ENCODE measurements around the gene STOM. TPM values are rescaled to one million over a fixed set of nuclear protein-coding genes. Genes with fewer than 3 reads are reported as not detected.

Gene STOM
- total RNA-seq, 1 experiment from 2014 or later = 22.4 TPM

GRCh38 chr9:121344184-121344583 lies 25.9 kb downstream of the STOM start:
- no peak overlapping the region for H3K4me2 ChIP-seq (ENCODE audit: low read length)
- no peak for ATAC-seq
- no peak for TF ChIP-seq POLR2AphosphoS5 (IDR thresholded peaks at IDR 0.05; ENCODE audit: low read depth, low read length)
- H4K20me1 ChIP-seq (ENCODE audit: insufficient read depth) = no peaks in the 10 kb centered on the region
- no peak overlapping the region for H3K4me3 ChIP-seq (replicated peaks in 1 of 2; ENCODE audit: low read depth in 1 of 2, low read length in 2 of 2)
- no peak overlapping the region for H3K27ac ChIP-seq (ENCODE audit: low read depth, low read length)
- no peaks in the 10 kb centered on the region; a peak in 1 of 4 replicates for H3K36me3 ChIP-seq (ENCODE audit: control insufficient read depth in 1 of 2, insufficient read depth in 2 of 2, low read length in 2 of 2)
- H3K4me1 ChIP-seq (ENCODE audit: control insufficient read depth in 1 of 2, insufficient read depth in 2 of 2, low read length in 2 of 2) = no peaks in the 10 kb centered on the region
- POLR2A ChIA-PET = no interaction called here
- intact Hi-C loops (cut with micrococcal nuclease) = no loop called here
- CTCF ChIA-PET = interaction anchor here (0.9 to 1.5 kb wide), 2 partner anchors 13 to 24 kb away, joined by 3 to 6 read pairs; no protein-coding TSS in a partner anchor
- no peaks in the 10 kb centered on the region for H3K27me3 ChIP-seq (ENCODE audit: insufficient read depth, low read length)
- RAD21 ChIA-PET (ENCODE audit: low non-redundant PET in 1 of 2, low total read pairs in 2 of 2, uncharacterized antibody in 2 of 2, unreplicated experiment in 2 of 2) = no interaction called here
- DNase-seq (ENCODE audit: low read depth, low spot score) = no peak
- H2AFZ ChIP-seq (ENCODE audit: low read depth, low read length, poor library complexity, severe bottlenecking) = no peak overlapping the region
- H3K79me2 ChIP-seq (ENCODE audit: insufficient read depth, low read length) = no peaks in the 10 kb centered on the region
- no TSS peak for BruUV-seq (replicated peaks)
- no peaks in the 10 kb centered on the region for H3K9me2 ChIP-seq (ENCODE audit: insufficient read depth)
- H3K9me3 ChIP-seq (ENCODE audit: control insufficient read depth in 1 of 2, insufficient read depth in 1 of 2, low read depth in 1 of 2, low read length in 2 of 2) = no peaks in the 10 kb centered on the region
- no peak overlapping the region for H3K9ac ChIP-seq (ENCODE audit: low read length)

- DNase-seq (ENCODE audit: low read depth, low spot score) = no peak
- H3K9me2 ChIP-seq (ENCODE audit: insufficient read depth) = no peaks in the 10 kb centered on the region
- no peak overlapping the region for H3K4me2 ChIP-seq (ENCODE audit: low read length)
- ChIA-PET POLR2A (no interaction called here), CTCF (interaction anchor here (1.7 kb wide), 1 partner anchor 21 kb away, joined by 9 read pairs; no protein-coding TSS in a partner anchor), RAD21 (ENCODE audit: low non-redundant PET in 1 of 2, low total read pairs in 2 of 2, uncharacterized antibody in 2 of 2, unreplicated experiment in 2 of 2) (no interaction called here)
- H3K4me3 ChIP-seq (replicated peaks in 1 of 2; ENCODE audit: low read depth in 1 of 2, low read length in 2 of 2) = no peak overlapping the region
- no peak overlapping the region for H3K9ac ChIP-seq (ENCODE audit: low read length)
- no peak for ATAC-seq
- no peaks in the 10 kb centered on the region for H3K36me3 ChIP-seq (ENCODE audit: control insufficient read depth in 1 of 2, insufficient read depth in 2 of 2, low read length in 2 of 2)
- H4K20me1 ChIP-seq (ENCODE audit: insufficient read depth) = no peaks in the 10 kb centered on the region
- no peaks in the 10 kb centered on the region for H3K9me3 ChIP-seq (ENCODE audit: control insufficient read depth in 1 of 2, insufficient read depth in 1 of 2, low read depth in 1 of 2, low read length in 2 of 2)
- H2AFZ ChIP-seq (ENCODE audit: low read depth, low read length, poor library complexity, severe bottlenecking) = no peak overlapping the region
- intact Hi-C loops (cut with micrococcal nuclease) = no loop called here
- no peaks in the 10 kb centered on the region for H3K79me2 ChIP-seq (ENCODE audit: insufficient read depth, low read length)
- H3K4me1 ChIP-seq (ENCODE audit: control insufficient read depth in 1 of 2, insufficient read depth in 2 of 2, low read length in 2 of 2) = no peaks in the 10 kb centered on the region
- H3K27ac ChIP-seq (ENCODE audit: low read depth, low read length) = no peak overlapping the region
- no peaks in the 10 kb centered on the region for H3K27me3 ChIP-seq (ENCODE audit: insufficient read depth, low read length)
- TSS peak; percentile 43 for BruUV-seq (replicated peaks)
- TF ChIP-seq POLR2AphosphoS5 (IDR thresholded peaks at IDR 0.05; ENCODE audit: low read depth, low read length) = no peak
- TF ChIP-seq RAD21 (IDR thresholded peaks at IDR 0.05; ENCODE audit: low read depth) = no peak
- TF ChIP-seq CBX3 (IDR thresholded peaks at IDR 0.05; ENCODE audit: low read depth) = no peak
- TF ChIP-seq EZH2 (IDR thresholded peaks at IDR 0.05) = no peak
- no peak for TF ChIP-seq CEBPB (IDR thresholded peaks at IDR 0.05; ENCODE audit: low read depth)
- no peak for TF ChIP-seq ATF3 (IDR thresholded peaks at IDR 0.05)
- TF ChIP-seq MAX (IDR thresholded peaks at IDR 0.05) = no peak
- TF ChIP-seq ELF1 (IDR thresholded peaks at IDR 0.05; ENCODE audit: borderline replicate concordance, low read depth) = no peak
- no peak for TF ChIP-seq SP1 (IDR thresholded peaks at IDR 0.05; ENCODE audit: low read depth)
- no peak for TF ChIP-seq POLR2A (IDR thresholded peaks at IDR 0.05; ENCODE audit: borderline replicate concordance, extremely low read depth, insufficient read depth, insufficient read length)
- TF ChIP-seq ZNF274 (IDR thresholded peaks at IDR 0.05; ENCODE audit: low read depth, low read length) = no peak
- no peak for TF ChIP-seq FOSL1 (IDR thresholded peaks at IDR 0.05; ENCODE audit: low read depth)
- TF ChIP-seq SIN3A (IDR thresholded peaks at IDR 0.05; ENCODE audit: low read depth) = no peak
- TF ChIP-seq ZFX (IDR thresholded peaks at IDR 0.05) = no peak
- no peak for TF ChIP-seq EGR1 (IDR thresholded peaks at IDR 0.05; ENCODE audit: low read depth)
- TF ChIP-seq CTCF (IDR thresholded peaks at IDR 0.05 in 2 of 3, conservative IDR thresholded peaks at IDR 0.05 in 1 of 3; ENCODE audit: borderline replicate concordance in 1 of 3, insufficient read depth in 1 of 3, low read depth in 2 of 3, low read length in 2 of 3) = no peak
Observed at GRCh38 chr9:121340676-121341392, 29.2 kb downstream of the STOM start.

Measured in HCT116 (cell line).